ENCODE data around the gene KIRREL3. TPM values are rescaled to one million over a fixed set of nuclear protein-coding genes. Genes with fewer than 3 reads are reported as not detected.

The KIRREL3 gene
- total and polyA plus RNA-seq, 2 of the 8 experiments (the other 6 are each of a cell fraction or from before 2014, with no cell fraction given), result 0.29 to 0.32 TPM

- no peak for TF ChIP-seq CREB1 (IDR thresholded peaks at IDR 0.05)
- TF ChIP-seq HDAC2 (IDR thresholded peaks at IDR 0.05; ENCODE audit: borderline replicate concordance in 1 of 2, low read depth in 2 of 2, low read length in 2 of 2), result no peak
- no peak for TF ChIP-seq ZNF274 (IDR thresholded peaks at IDR 0.05; ENCODE audit: borderline replicate concordance, extremely low read depth, low read length)
- no peak for TF ChIP-seq SAP30 (IDR thresholded peaks at IDR 0.05; ENCODE audit: insufficient read depth, insufficient replicate concordance, low read length)
Observed at GRCh38 chr11:126996036-126996804, 4.3 kb downstream of the KIRREL3 start (continued).

Data from H1 (cell line).